ENCODE measurements around the gene ADCY2.

Gene ADCY2

DNA sequence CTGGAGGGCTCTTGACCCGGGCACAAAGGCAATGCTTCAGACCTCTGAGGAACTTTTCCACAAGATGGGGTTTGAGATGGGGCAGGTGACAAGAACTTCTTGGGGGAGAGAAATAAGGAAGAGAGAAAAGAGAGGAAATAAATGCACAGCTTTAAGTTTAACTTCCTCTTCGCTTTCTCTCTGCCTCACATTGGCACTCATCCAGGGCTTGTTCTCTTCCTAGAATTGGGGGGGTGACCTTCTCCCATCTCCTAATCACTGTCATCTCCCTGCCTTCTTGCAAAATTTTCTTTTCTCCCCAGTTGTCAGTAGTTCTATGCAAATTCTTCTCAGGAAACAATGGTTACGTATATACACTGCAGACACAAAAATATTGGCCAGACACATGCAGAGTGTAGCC, 19.1 kb upstream of the ADCY2 start:
- TF ChIP-seq, protein P1, sequence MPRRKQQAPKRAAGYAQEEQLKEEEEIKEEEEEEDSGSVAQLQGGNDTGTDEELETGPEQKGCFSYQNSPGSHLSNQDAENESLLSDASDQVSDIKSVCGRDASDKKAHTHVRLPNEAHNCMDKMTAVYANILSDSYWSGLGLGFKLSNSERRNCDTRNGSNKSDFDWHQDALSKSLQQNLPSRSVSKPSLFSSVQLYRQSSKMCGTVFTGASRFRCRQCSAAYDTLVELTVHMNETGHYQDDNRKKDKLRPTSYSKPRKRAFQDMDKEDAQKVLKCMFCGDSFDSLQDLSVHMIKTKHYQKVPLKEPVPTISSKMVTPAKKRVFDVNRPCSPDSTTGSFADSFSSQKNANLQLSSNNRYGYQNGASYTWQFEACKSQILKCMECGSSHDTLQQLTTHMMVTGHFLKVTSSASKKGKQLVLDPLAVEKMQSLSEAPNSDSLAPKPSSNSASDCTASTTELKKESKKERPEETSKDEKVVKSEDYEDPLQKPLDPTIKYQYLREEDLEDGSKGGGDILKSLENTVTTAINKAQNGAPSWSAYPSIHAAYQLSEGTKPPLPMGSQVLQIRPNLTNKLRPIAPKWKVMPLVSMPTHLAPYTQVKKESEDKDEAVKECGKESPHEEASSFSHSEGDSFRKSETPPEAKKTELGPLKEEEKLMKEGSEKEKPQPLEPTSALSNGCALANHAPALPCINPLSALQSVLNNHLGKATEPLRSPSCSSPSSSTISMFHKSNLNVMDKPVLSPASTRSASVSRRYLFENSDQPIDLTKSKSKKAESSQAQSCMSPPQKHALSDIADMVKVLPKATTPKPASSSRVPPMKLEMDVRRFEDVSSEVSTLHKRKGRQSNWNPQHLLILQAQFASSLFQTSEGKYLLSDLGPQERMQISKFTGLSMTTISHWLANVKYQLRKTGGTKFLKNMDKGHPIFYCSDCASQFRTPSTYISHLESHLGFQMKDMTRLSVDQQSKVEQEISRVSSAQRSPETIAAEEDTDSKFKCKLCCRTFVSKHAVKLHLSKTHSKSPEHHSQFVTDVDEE (CRISPR knock-in tag; IDR thresholded peaks at IDR 0.05): no peak
- TF ChIP-seq ZC3H10 (CRISPR knock-in tag; IDR thresholded peaks at IDR 0.05) (no peak), SNAI2 (CRISPR knock-in tag; IDR thresholded peaks at IDR 0.05) (no peak), ZFP30 (CRISPR knock-in tag; IDR thresholded peaks at IDR 0.05) (no peak), ESRRG (CRISPR knock-in tag; IDR thresholded peaks at IDR 0.05) (no peak), ZFP3 (CRISPR knock-in tag; IDR thresholded peaks at IDR 0.05) (no peak), ZNF565 (CRISPR knock-in tag; conservative IDR thresholded peaks at IDR 0.05; ENCODE audit: low read depth) (no peak), ZNF70 (CRISPR knock-in tag; IDR thresholded peaks at IDR 0.05) (no peak), CSDC2 (CRISPR knock-in tag; IDR thresholded peaks at IDR 0.05) (no peak), OSR1 (CRISPR knock-in tag; IDR thresholded peaks at IDR 0.05) (no peak), RARB (CRISPR knock-in tag; IDR thresholded peaks at IDR 0.05) (no peak), ISL1 (CRISPR knock-in tag; IDR thresholded peaks at IDR 0.05) (no peak), ARNTL (CRISPR knock-in tag; IDR thresholded peaks at IDR 0.05; ENCODE audit: borderline replicate concordance, low read depth) (no peak), TCF4 (CRISPR knock-in tag; IDR thresholded peaks at IDR 0.05; ENCODE audit: borderline replicate concordance) (no peak), ZNF8 (CRISPR knock-in tag; IDR thresholded peaks at IDR 0.05) (no peak), PPARA (CRISPR knock-in tag; IDR thresholded peaks at IDR 0.05; ENCODE audit: borderline replicate concordance) (no peak)
- TF ChIP-seq, protein P2, sequence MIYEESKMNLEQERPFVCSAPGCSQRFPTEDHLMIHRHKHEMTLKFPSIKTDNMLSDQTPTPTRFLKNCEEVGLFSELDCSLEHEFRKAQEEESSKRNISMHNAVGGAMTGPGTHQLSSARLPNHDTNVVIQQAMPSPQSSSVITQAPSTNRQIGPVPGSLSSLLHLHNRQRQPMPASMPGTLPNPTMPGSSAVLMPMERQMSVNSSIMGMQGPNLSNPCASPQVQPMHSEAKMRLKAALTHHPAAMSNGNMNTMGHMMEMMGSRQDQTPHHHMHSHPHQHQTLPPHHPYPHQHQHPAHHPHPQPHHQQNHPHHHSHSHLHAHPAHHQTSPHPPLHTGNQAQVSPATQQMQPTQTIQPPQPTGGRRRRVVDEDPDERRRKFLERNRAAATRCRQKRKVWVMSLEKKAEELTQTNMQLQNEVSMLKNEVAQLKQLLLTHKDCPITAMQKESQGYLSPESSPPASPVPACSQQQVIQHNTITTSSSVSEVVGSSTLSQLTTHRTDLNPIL (CRISPR knock-in tag; IDR thresholded peaks at IDR 0.05; ENCODE audit: low read depth): no peak
- TF ChIP-seq, protein P3, sequence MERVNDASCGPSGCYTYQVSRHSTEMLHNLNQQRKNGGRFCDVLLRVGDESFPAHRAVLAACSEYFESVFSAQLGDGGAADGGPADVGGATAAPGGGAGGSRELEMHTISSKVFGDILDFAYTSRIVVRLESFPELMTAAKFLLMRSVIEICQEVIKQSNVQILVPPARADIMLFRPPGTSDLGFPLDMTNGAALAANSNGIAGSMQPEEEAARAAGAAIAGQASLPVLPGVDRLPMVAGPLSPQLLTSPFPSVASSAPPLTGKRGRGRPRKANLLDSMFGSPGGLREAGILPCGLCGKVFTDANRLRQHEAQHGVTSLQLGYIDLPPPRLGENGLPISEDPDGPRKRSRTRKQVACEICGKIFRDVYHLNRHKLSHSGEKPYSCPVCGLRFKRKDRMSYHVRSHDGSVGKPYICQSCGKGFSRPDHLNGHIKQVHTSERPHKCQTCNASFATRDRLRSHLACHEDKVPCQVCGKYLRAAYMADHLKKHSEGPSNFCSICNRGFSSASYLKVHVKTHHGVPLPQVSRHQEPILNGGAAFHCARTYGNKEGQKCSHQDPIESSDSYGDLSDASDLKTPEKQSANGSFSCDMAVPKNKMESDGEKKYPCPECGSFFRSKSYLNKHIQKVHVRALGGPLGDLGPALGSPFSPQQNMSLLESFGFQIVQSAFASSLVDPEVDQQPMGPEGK (CRISPR knock-in tag; IDR thresholded peaks at IDR 0.05; ENCODE audit: borderline replicate concordance): no peak
- TF ChIP-seq, protein P4, sequence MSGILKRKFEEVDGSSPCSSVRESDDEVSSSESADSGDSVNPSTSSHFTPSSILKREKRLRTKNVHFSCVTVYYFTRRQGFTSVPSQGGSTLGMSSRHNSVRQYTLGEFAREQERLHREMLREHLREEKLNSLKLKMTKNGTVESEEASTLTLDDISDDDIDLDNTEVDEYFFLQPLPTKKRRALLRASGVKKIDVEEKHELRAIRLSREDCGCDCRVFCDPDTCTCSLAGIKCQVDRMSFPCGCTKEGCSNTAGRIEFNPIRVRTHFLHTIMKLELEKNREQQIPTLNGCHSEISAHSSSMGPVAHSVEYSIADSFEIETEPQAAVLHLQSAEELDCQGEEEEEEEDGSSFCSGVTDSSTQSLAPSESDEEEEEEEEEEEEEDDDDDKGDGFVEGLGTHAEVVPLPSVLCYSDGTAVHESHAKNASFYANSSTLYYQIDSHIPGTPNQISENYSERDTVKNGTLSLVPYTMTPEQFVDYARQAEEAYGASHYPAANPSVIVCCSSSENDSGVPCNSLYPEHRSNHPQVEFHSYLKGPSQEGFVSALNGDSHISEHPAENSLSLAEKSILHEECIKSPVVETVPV (CRISPR knock-in tag; IDR thresholded peaks at IDR 0.05): no peak
- TF ChIP-seq, protein P5, sequence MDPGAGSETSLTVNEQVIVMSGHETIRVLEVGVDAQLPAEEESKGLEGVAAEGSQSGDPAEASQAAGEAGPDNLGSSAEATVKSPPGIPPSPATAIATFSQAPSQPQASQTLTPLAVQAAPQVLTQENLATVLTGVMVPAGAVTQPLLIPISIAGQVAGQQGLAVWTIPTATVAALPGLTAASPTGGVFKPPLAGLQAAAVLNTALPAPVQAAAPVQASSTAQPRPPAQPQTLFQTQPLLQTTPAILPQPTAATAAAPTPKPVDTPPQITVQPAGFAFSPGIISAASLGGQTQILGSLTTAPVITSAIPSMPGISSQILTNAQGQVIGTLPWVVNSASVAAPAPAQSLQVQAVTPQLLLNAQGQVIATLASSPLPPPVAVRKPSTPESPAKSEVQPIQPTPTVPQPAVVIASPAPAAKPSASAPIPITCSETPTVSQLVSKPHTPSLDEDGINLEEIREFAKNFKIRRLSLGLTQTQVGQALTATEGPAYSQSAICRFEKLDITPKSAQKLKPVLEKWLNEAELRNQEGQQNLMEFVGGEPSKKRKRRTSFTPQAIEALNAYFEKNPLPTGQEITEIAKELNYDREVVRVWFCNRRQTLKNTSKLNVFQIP (CRISPR knock-in tag; IDR thresholded peaks at IDR 0.05; ENCODE audit: borderline replicate concordance, low read depth): no peak
- ATAC-seq: no peak

DNA sequence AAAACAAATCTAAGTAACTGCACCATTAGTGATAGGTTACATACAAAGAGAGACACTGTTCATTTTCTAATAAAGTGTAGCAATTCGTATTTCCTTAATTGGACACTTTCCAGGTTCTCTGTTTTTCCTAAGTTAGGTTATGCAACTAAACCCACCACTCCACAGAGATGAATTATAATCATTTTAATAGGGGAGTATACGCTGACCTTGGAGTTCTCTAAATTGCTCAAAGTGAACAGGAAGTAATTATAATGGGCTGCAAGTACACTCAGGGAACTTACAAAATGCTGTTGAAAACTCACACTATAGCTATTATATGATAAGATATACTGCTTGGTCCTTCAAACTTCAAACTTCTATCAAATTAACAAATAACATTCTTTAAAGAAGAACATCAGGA, 18.2 kb upstream of the ADCY2 start:
- TF ChIP-seq PPARA (CRISPR knock-in tag; IDR thresholded peaks at IDR 0.05; ENCODE audit: borderline replicate concordance): no peak
- no peak for TF ChIP-seq SNAI2 (CRISPR knock-in tag; IDR thresholded peaks at IDR 0.05)
- no peak for TF ChIP-seq ZC3H10 (CRISPR knock-in tag; IDR thresholded peaks at IDR 0.05)
- no peak for TF ChIP-seq ZFP3 (CRISPR knock-in tag; IDR thresholded peaks at IDR 0.05)
- TF ChIP-seq, protein P1 (CRISPR knock-in tag; IDR thresholded peaks at IDR 0.05): no peak
- no peak for TF ChIP-seq CSDC2 (CRISPR knock-in tag; IDR thresholded peaks at IDR 0.05)
- no peak for TF ChIP-seq GLIS3 (CRISPR knock-in tag; IDR thresholded peaks at IDR 0.05)
- TF ChIP-seq ZNF565 (CRISPR knock-in tag; conservative IDR thresholded peaks at IDR 0.05; ENCODE audit: low read depth): no peak
- TF ChIP-seq TCF4 (CRISPR knock-in tag; IDR thresholded peaks at IDR 0.05; ENCODE audit: borderline replicate concordance): no peak
- TF ChIP-seq, protein P3 (CRISPR knock-in tag; IDR thresholded peaks at IDR 0.05; ENCODE audit: borderline replicate concordance): no peak
- no peak for TF ChIP-seq ESRRG (CRISPR knock-in tag; IDR thresholded peaks at IDR 0.05)
- TF ChIP-seq, protein P4 (CRISPR knock-in tag; IDR thresholded peaks at IDR 0.05): no peak
- no peak for TF ChIP-seq OSR1 (CRISPR knock-in tag; IDR thresholded peaks at IDR 0.05)

More for the DNA sequence above, 18.2 kb upstream of the ADCY2 start:
- no peak for ATAC-seq

Measured in SK-N-SH treated with all-trans-retinoic acid at 6 μM for 48 hours (cell line).